Keratinocyte (primary cell): ENCODE measurements around the gene UNG.

ENCODE experiments used
- EZH2 ChIP-seq: IDR thresholded peaks from one replicate; pipeline ENCODE4 v1.6.1; 2012; ENCODE audit warnings: inconsistent platforms, mild to moderate bottlenecking, low read length, moderate library complexity
- TF ChIP-seq, protein P1 (sequence below), 3 experiments: IDR thresholded peaks in 1 of 3; conservative IDR thresholded peaks in 1 of 3; optimal IDR thresholded peaks in 1 of 3; 2 replicates in 2 of 3; 3 replicates in 1 of 3; pipeline versions ENCODE3 to v1.5.1; 2011; ENCODE audit warnings: low read length in 3 of 3, mild to moderate bottlenecking in 3 of 3, moderate library complexity in 2 of 3, control low read depth in 1 of 3, inconsistent platforms in 1 of 3; ENCODE audit not compliant: insufficient read depth in 2 of 3; ENCODE audit errors: extremely low read depth in 1 of 3

DNA sequence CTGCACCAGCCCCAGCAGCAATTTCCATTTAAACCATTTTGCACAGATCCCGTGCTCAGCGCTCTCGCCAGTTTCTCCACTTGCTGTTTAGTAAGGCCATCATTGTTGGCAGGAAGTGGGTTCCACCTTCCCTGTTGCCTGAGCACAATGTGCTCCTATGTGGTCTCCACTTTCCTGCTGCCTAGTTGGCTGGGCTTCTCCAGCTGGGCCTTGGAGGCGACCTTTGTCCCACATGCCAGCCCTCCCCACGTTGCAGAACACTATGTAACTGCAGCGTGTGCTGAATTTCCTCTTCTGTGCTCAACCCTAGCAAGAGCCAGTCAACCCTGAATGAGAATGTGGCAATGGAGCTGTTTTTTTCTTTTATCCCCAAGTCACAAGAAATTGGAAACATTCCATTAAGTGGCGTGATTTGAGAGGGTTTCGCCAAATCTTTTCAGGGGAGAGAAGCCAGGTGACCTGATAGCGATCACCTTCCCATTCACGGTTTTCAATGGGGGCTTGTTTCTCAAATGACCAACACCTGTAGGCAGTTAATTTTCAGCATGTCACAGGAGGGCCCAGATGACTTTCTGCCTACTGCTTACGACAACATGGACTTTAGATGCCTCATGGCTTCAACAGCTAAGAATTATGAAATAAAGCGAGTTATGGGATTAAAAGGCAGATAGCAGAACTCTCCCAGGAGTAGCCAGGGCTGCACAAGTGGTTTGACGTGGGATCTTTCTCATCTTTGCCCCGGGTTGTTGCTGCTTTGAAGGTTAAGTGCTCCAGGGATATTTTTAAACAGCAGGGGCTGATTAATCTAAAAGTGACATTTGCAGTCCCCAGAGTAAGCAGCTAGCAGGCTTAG, 18.6 kb downstream of the UNG start, which contains the start of gene ACACB:
- TF ChIP-seq, protein P1, sequence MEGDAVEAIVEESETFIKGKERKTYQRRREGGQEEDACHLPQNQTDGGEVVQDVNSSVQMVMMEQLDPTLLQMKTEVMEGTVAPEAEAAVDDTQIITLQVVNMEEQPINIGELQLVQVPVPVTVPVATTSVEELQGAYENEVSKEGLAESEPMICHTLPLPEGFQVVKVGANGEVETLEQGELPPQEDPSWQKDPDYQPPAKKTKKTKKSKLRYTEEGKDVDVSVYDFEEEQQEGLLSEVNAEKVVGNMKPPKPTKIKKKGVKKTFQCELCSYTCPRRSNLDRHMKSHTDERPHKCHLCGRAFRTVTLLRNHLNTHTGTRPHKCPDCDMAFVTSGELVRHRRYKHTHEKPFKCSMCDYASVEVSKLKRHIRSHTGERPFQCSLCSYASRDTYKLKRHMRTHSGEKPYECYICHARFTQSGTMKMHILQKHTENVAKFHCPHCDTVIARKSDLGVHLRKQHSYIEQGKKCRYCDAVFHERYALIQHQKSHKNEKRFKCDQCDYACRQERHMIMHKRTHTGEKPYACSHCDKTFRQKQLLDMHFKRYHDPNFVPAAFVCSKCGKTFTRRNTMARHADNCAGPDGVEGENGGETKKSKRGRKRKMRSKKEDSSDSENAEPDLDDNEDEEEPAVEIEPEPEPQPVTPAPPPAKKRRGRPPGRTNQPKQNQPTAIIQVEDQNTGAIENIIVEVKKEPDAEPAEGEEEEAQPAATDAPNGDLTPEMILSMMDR (optimal IDR thresholded peaks at IDR 0.05 in 1 of 3, IDR thresholded peaks at IDR 0.05 in 1 of 3, conservative IDR thresholded peaks at IDR 0.05 in 1 of 3; ENCODE audit: extremely low read depth in 1 of 3, insufficient read depth in 2 of 3, low read length in 3 of 3) = no peak
- no peak for TF ChIP-seq EZH2
